ENCODE data around the gene TAAR9. TPM values are rescaled to one million over a fixed set of nuclear protein-coding genes. Genes with fewer than 3 reads are reported as not detected.

Gene TAAR9
- total RNA-seq, 2 experiments from 2014 or later: not detected

- no peaks in the 10 kb centered on the region for H3K36me3 ChIP-seq (ENCODE audit: insufficient read depth, low read length)
- no peak for TF ChIP-seq CTCF (IDR thresholded peaks at IDR 0.05)
- H3K36me3 Mint-ChIP-seq (ENCODE audit: low read depth): peaks cover 14% of the 10 kb centered on the region
- peaks cover 3% of the 10 kb centered on the region for H3K4me1 ChIP-seq (ENCODE audit: insufficient read depth, low read length)
- intact Hi-C loops (cut with DNase I, micrococcal nuclease): loop anchor here in 1 of 2 experiments (5.0 to 10.0 kb wide), 3 partner anchors 301 to 1541 kb away; partner anchors contain the start of genes RPS12, SLC2A12 and TBPL1
- peaks cover 55% of the 10 kb centered on the region for H3K4me1 Mint-ChIP-seq (ENCODE audit: low read depth)
- H3K9me3 ChIP-seq (ENCODE audit: control insufficient read depth in 1 of 2, insufficient read depth in 1 of 2, low read length in 2 of 2): no peaks in the 10 kb centered on the region
- H3K27ac Mint-ChIP-seq: no peak overlapping the region
- H3K27me3 Mint-ChIP-seq: no peaks in the 10 kb centered on the region
- no peaks in the 10 kb centered on the region for H3K9me3 Mint-ChIP-seq
- ChIA-PET CTCF (no interaction called here), POLR2A (no interaction called here)
- ATAC-seq (ENCODE audit: poor library complexity) (no peak), DNase-seq (peak in 2 of 14 experiments; percentile 20 to 27)
- H3K4me3 ChIP-seq (ENCODE audit: low read length): peak overlapping the region; percentile 76
- peak overlapping the region; percentile 95 for H3K4me3 Mint-ChIP-seq
- no peak overlapping the region for H3K27ac ChIP-seq (ENCODE audit: low read depth in 1 of 2, low read length in 2 of 2)
- no peaks in the 10 kb centered on the region for H3K27me3 ChIP-seq (ENCODE audit: control insufficient read depth in 1 of 2, insufficient read depth in 2 of 2, low read length in 2 of 2)
Observed at GRCh38 chr6:132511210-132511830, 26.8 kb upstream of the TAAR9 start.

- Mint-ChIP-seq H3K9me3 (no peaks in the 10 kb centered on the region), H3K4me1 (ENCODE audit: low read depth) (peaks cover 50% of the 10 kb centered on the region), H3K27ac (no peak overlapping the region), H3K36me3 (ENCODE audit: low read depth) (peaks cover 13% of the 10 kb centered on the region), H3K27me3 (no peaks in the 10 kb centered on the region), H3K4me3 (peak overlapping the region; percentile 95)
- intact Hi-C loops (cut with DNase I, micrococcal nuclease): loop anchor here in 1 of 2 experiments (5.0 to 10.0 kb wide), 3 partner anchors 300 to 1540 kb away; partner anchors contain the start of genes RPS12, SLC2A12 and TBPL1
- ChIA-PET POLR2A (interaction anchor here (1.7 kb wide), 2 partner anchors 22 to 302 kb away, joined by 6 to 39 read pairs; partner anchors contain the start of gene RPS12), CTCF (interaction anchor here (1.3 to 1.6 kb wide), 3 partner anchors 13 to 232 kb away, joined by 3 to 13 read pairs (median 5); no protein-coding TSS in a partner anchor)
- no peak for TF ChIP-seq CTCF (IDR thresholded peaks at IDR 0.05)
- Histone ChIP-seq H3K36me3 (ENCODE audit: insufficient read depth, low read length) (no peaks in the 10 kb centered on the region), H3K27me3 (ENCODE audit: control insufficient read depth in 1 of 2, insufficient read depth in 2 of 2, low read length in 2 of 2) (no peaks in the 10 kb centered on the region), H3K4me3 (ENCODE audit: low read length) (peak overlapping the region; percentile 76), H3K9me3 (ENCODE audit: control insufficient read depth in 1 of 2, insufficient read depth in 1 of 2, low read length in 2 of 2) (no peaks in the 10 kb centered on the region), H3K27ac (ENCODE audit: low read depth in 1 of 2, low read length in 2 of 2) (no peak overlapping the region), H3K4me1 (ENCODE audit: insufficient read depth, low read length) (peaks cover 3% of the 10 kb centered on the region)
- DNase-seq: no peak
- ATAC-seq (ENCODE audit: poor library complexity): no peak
Observed at GRCh38 chr6:132511831-132512220, 26.3 kb upstream of the TAAR9 start.

GRCh38 chr6:132512342-132512637 is 25.8 kb upstream of the TAAR9 start:
- peaks cover 3% of the 10 kb centered on the region for H3K4me1 ChIP-seq (ENCODE audit: insufficient read depth, low read length)
- no peaks in the 10 kb centered on the region for H3K9me3 ChIP-seq (ENCODE audit: control insufficient read depth in 1 of 2, insufficient read depth in 1 of 2, low read length in 2 of 2)
- H3K4me3 ChIP-seq (ENCODE audit: low read length): peak overlapping the region; percentile 76
- ChIA-PET CTCF (interaction anchor here (1.3 to 1.6 kb wide), 3 partner anchors 13 to 232 kb away, joined by 3 to 13 read pairs (median 5); no protein-coding TSS in a partner anchor), POLR2A (interaction anchor here (0.7 to 1.7 kb wide), 5 partner anchors 10 to 304 kb away, joined by 3 to 39 read pairs (median 4); partner anchors contain the start of genes RPS12 and SLC18B1)
- TF ChIP-seq CTCF (IDR thresholded peaks at IDR 0.05): no peak
- H3K36me3 ChIP-seq (ENCODE audit: insufficient read depth, low read length): no peaks in the 10 kb centered on the region
- ATAC-seq (ENCODE audit: poor library complexity) (no peak), DNase-seq (no peak)
- H3K27ac Mint-ChIP-seq: peak overlapping the region; percentile 86
- peak overlapping the region in 1 of 2 donors; percentile 39 for H3K27ac ChIP-seq (ENCODE audit: low read depth in 1 of 2, low read length in 2 of 2)
- H3K9me3 Mint-ChIP-seq: no peaks in the 10 kb centered on the region
- intact Hi-C loops (cut with DNase I, micrococcal nuclease): loop anchor here in 1 of 2 experiments (5.0 to 10.0 kb wide), 3 partner anchors 300 to 1540 kb away; partner anchors contain the start of genes RPS12, SLC2A12 and TBPL1
- no peaks in the 10 kb centered on the region for H3K27me3 Mint-ChIP-seq
- peaks cover 47% of the 10 kb centered on the region for H3K4me1 Mint-ChIP-seq (ENCODE audit: low read depth)
- H3K4me3 Mint-ChIP-seq: peak overlapping the region; percentile 95
- H3K27me3 ChIP-seq (ENCODE audit: control insufficient read depth in 1 of 2, insufficient read depth in 2 of 2, low read length in 2 of 2): no peaks in the 10 kb centered on the region
- H3K36me3 Mint-ChIP-seq (ENCODE audit: low read depth): peaks cover 13% of the 10 kb centered on the region

Data from CD4-positive, alpha-beta T cell (primary cell).